ENCODE measurements around the gene TIMM10.

TIMM10 gene

GRCh38 chr11:57479021-57479663 is 51.4 kb downstream of the TIMM10 start:
- no peak for DNase-seq (ENCODE audit: extremely low spot score)
- POLR2A ChIA-PET: no interaction called here
- no peak for TF ChIP-seq CTCF (IDR thresholded peaks at IDR 0.05; ENCODE audit: control extremely low read depth, extremely low read depth, low read depth, missing control alignments)
- CTCF ChIA-PET: interaction anchor here (1.0 to 9.2 kb wide), 8 partner anchors 14 to 161 kb away, joined by 3 to 200 read pairs (median 4); partner anchors contain the start of gene RTN4RL2

All from GM10248 (cell line).